OCI-M2 (cell line): Measurements from ENCODE around the gene NUP210L.
A peak's percentile ranks its signal among the peaks of the same experiment; 100 is the strongest.

Experiments
- DNase-seq: peaks from one replicate; lab custom pipeline; 2025; ENCODE audit not compliant: unreplicated experiment; lab: John Stamatoyannopoulos, UW

Gene NUP210L

DNA sequence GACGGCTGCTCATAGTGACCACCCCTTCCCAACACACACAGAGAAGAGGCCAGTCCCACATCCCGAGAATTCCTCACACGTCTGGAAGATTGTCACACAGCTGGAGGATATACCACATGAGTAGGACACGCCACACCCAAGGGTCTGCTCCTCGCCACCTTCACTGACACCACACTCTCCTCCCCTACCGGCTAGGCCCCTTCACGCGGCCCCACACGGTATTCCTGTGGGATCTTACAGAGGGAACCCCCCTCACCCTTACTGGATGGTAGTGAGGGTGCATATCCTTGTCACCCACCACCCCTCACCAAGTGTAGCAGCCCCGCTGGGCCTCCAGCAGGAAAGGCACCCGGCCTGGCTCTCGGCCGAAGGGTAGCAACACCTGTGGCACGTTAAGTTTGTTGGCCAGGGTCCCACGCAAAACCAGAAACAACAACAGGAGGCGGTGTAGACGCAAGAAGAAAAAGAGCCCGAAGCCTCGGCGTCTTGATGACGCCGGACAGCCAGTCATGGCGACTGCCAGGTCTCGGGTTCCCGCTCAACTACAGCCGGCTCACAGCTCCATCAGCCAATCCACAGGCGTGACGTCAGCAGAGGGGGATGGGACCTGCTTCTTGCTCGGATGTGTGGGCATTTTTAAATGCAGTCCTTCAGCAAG lies at the start of gene NUP210L:
NUP210L (minus strand) TSS at position 540 of the 658 bp plus-strand sequence.
- DNase-seq: no peak

DNA sequence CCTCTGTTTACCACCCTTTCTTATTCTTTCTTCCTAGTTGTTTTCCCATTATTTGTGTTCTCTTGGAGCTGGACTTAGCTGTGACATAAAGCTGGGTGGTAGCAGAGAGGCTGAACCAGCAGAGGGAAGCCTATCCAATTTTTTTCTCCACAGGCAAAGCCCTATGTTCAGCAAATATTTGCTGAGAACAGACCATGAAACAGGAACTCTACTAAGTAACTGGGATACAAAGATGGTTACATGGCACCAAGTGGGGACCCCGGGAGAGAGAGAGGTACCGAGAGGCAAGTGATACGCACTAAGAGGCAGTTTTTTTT lies 44.6 kb upstream of the NUP210L start:
- DNase-seq: no peak

DNA sequence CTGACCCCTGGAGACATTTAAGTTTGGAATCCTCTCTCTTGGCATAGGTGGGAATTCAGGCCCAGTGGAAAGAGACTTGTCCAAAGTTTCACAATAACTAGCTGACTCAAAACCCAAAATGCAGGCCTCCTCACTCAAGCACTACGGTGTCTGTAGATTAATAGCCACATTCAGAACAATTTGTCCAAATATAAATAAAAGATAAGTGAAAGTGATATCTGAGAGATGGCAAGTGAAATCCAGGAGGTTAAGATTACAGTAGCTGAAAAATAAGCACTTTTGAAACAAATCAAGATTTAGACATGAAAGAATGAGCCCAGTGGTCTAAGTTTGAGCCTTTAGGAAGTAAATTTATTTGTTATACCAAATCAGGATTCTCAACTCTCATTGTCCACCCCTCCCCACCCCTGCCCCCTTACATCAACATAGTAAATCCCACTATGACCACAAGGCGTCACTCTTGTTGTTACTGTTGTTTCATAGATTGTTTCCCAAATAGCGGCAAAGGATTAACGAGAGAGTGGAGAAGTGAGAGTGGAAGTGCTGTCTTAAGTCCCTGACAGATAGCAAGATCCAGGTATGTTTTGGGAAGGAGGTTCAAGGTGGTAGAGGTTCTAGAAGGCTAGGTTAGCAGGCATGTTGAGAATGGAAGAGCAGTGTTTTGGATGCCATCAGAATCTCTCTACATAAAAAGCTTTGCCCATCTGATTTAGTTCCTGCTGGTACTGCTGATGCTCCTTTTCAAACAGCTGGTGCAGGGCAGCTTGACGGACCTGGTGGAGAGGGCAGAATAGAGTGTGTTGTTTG lies 44.1 kb upstream of the NUP210L start:
- DNase-seq: no peak

DNA sequence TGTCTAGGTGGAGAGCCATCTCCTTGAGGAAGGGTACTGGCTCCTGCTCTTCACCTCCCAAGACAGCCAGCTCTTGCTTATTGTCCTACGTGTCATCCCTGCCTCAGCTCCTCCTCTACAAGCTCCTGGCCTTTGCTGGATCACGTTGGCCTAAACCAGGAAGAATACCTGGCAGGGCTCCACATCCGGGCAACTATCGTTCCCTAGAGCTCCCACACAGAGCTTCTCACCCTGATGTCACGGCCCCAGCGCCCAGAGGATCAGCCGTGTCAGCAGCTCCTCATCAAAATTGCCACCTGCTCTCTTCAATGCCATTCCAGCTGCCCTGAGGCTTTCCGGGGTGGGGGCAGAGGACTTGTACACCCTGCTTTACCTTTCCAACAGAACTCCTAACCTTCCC lies 38.9 kb upstream of the NUP210L start:
- no peak for DNase-seq

DNA sequence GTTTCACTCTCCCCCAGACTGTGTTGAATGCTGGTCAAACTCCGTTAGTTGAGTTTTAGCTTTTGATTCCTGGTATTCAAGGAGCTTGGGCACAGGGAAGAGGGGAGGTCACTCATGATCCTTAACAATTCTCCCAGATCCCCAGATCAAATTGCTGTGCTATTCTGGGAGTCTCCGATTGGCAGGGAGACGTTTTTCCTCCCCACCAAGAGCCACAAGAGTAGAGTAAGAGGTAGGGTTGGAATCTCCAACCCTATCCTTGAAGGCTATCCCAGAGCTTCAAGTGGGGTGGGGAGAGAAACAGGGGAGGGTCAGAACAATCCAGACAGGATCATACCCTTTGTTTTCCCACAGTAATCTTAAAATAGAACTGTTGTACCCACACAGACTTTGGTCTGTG lies 37.6 kb upstream of the NUP210L start:
- no peak for DNase-seq

DNA sequence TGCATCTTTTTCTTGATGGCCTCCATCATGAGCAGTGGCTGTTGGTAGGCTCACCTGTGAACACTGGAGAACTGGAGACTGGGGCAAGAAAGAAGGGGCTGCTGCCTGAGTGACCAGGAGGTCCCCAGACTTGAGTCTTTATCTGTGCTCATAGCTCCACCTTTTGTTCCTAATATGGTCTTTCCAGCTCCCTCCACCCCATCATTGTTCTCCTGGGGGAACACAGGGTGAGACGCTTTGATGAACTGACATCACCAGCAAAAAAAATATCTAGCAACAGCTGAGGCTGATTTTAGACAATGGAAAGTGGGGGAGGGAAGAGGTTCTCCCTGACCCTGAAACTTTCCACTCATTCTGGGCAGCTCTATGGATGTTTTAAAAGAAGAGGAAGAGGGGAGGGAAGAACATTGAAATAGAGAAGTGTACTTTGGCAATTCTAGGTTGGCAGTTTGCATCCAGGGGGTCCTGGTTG lies 37.2 kb upstream of the NUP210L start, which contains the start of gene TPM3:
TPM3 (minus strand) TSS at position 111 of the 472 bp plus-strand sequence; CDS start at position 29, 82 bp downstream.
- DNase-seq: no peak

DNA sequence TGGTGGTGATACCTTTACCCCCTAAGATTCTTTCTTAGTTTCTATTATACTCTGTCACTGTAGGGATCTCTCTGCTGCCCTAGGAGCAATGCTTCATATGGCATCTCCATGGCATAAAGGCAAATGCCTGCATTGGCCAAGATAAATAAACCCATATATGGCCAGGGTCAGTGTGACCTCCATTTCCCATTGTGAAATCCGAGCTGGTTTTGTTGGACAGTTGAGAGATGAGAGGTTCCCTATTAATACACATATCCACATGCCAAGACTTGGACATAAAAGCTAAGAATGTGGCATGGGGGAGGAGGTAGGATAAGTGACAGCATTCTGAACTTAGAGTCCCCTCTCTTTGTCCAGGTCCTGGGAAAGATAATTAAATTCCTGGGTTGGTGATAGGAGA lies 35.7 kb upstream of the NUP210L start:
- DNase-seq: no peak

DNA sequence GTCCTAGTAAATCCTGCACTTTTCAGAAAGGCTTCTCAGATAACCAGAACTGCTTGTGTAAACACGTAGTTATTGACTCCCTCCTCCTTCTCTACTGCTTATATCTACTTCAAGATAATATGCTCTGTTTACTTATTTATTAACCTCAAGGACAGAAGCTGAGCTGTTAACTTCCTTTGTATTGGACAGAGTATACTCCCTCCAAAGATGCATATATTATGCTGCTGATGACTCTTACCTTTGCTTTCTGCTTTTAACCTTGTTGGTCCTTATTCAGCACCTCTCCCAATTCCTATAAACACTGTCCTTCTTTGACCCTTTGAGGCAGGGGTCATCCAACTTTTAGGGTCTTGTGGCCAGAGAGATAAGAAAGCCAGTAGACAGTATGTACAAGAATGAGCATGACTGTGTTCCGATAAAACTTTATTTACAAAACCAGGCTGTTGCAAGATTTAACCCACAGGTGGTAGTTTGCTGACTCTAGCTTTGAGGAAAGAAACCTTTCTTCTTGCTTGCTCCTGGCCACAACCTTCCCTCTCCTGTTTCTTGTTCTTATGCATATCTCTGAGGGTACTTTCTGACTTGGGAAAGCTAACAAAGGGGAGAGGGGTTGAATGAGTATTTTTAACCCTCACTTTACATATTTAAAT lies 32.1 kb upstream of the NUP210L start:
- no peak for DNase-seq

DNA sequence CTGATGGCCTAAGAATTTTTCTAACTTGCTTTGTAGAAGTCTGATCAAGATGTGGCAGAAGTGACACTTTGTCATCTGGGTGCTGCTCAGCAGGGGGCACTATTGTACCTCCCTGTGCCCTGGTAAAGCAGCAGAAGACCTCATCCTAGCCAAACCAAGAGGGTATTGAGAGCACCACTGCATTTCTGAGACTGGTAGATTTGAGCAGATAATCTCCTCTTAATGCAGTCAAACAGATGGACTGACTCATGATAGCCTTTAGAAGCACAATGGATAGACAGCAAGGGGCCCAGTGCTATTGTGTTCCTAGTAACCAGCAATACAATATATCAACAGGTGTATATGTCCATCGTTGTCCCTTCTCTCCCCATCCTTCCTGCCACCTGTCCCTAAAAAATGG lies 31.3 kb upstream of the NUP210L start:
- DNase-seq: no peak

DNA sequence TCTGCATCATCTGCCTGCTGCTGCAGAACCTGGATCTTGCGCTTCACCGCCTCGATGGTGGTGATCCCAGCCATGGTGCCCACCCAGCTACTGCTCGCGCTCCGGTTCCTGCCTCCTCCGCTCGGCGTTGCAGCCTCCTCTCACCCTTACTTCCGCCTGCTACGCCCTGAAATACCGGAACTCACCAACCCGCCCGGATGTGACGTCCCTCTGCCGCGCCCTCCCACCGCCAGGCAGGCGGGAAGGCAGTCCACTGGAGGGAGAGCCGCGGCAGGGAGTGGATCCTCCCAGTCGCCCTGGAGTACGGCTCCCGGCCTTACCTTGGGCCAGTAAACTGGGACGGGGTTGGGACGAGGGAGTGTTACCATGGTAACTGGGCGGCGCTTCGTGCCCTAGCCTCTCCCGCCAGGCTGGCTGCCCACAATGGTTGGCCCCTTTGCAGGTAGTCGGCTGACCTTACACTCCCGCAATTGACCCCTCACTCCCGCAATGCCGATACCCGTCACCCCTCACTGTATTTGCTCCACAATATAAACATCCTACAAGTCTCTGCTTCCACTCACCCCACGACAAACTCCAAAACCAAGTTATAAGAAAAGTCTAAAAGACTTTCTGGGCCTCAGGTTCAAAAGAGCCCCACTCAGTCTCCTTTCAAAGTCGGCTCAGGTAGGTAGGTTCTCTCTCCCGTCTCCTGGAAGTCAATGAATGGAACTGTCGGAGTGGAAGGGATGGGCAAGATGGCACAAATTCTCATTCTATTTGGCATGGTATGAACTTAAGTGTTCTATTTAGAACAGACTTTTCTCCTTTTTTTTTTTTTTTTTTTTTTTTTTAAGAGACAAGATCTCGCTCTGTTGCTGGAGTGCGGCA lies 28.4 kb upstream of the NUP210L start:
- peak; percentile 68 for DNase-seq

DNA sequence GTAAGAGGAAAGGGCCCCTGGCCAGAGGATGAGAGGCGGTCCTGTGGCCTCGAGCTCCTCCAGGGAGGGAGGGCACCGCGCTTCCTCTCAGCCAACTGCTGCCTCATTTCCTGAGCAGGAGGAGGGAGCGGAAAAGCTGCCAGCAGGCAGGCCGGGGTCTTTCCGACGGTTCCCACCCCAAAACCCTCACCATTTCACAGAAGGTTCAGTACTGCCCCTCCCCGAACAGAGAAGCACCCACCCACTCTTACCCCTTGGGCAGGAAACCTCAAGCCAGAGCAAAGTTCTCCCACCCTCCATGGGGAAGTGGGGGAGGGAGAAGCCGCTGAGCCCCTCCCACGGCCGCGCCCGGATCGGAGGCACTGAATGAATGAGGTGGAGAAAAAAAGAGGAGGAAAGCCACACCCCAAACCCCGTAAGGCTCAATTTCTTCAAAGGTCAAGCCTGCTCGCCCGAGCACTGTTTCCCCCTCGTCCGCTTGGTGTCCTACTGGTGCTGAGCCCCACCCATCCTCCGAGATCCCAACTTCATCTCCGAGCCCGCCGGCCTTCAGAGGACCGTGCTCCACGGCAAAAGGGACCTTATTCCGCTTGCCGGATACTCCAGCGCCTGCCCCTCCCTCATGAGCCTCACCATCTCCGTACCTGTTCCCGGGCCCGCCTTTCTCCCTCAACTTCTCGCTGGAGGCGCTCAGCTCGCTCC lies 27.6 kb upstream of the NUP210L start:
- no peak for DNase-seq

DNA sequence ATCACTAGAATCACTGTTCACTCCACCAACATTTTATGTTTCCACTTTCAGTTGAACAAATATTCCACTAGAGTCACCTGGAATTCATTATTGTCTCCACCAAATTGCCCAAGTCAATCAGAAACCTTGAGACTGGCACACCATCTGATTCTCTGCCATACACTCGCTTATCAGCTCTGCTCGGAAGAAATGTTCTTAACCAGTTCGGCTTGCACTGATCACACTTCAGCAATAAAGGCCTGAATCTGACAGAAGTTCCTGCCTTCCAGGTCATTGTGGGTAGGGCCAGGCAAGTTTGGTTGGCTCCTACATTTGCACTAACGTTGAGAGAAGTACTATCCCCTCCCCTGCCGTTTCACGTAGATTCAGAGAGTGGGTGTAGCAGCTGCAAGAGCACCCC lies 27.1 kb upstream of the NUP210L start:
- no peak for DNase-seq

DNA sequence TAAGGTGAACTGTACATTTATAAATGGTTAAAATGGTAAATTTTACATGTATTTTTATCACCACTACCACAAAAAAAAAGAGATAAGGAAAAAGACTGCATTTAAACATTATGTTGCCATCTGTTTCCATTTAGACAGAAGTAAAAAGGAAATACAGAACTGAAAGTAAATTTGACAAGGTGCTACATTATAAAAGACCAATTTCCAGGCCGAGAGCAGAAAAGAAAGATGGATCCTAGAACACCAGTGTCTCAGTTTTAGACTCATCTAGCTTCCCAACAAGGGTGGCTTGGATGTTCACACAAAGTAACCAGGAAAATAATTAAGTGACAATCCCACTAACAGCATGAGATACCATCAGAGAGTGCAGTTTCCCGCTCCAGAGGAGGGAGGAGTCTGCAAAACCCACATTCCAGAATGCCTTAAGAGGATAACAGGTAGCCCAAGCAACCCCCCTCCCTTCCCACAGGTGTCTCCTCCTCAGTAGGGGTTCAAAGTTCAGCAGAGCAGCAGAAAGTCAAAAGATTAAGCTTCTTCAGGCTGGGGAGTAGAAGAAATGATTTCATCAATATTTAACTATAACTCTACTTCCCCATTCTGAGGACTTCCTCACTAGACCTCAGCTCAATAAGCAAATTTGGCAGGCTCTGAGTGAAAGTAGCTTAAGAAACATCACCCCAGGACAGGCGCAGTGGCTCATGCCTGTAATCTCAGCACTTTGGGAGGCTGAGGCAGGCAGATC lies 25.2 kb upstream of the NUP210L start:
- no peak for DNase-seq

DNA sequence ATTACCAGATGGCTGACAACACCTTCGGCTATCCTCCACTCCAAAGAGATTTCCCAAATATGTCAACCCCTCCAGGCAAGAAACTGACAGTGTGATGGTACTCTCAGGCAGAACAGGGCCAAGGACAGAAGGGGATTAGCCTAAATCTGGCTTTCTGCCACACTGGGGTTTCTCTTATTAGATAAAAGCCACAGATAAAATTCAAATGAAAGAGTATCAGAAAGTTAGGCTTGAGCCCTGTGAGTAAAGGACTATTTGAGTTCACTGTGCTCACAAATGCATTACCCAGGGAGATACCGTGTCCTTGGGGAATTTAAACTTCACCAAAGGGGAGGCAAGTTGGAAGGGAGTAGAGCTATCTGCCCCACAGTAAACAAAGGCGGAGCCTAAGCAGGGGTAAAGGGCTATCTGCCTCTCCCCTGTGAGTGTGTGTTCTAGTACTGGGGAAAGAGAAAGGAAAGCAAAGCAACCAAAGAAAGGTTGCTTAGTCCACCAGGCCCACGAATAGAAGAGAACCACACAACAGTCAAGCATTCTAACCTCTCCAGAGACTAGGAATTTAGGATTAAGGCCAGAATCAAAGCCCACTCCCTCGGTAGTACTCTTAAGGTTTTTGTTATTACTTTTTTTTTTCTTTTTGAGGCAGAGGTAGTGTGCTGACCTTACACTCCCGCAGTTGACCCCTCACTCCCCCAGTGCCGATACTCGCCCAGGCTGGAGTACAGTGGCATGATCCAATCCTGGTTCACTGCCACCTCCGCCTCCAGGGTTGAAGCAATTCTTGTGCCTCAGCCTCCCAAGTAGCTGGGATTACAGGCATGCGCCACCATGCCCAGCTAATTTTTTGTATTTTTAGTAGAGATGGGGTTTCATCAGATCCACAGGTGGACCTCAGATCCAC lies 24.3 kb upstream of the NUP210L start:
- DNase-seq: no peak

DNA sequence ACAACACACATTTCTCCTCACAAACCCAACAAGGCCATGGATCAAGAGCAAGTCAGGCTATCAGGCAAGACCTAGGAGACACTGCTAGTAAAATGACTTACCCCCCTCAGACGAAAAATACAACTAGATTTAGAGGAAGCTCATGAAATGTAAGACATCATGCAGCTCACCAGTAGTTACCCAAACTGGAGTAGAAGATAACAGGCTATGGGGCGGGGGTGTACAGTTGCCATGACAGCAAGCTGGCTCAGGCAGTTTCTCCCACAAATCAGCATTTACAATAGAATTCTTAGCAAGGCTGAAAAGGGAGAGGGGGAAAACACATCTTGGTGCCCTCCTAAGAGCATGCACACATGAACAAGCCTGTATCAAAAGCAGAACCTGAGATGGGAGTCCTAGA lies 23.1 kb upstream of the NUP210L start:
- DNase-seq: peak; percentile 27

DNA sequence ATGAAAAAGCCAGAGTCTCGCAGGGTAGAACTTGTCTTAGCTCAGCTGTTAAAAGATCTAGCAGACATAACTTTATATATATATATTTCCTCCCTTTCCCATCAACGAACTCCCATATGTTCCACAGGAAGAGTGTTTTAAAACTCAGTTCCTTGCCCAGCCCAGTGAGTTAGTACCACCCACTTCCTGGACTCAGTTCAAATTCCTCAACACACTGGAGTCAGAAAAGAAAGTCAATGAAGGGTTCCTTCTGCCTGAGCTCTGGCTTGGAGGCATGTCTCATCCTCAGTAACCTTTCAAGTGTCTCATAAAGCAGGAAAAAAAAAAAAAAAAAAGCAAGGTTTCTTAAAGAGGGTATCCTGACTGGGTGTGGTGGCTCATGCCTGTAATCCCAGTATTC lies 21.5 kb upstream of the NUP210L start:
- no peak for DNase-seq

DNA sequence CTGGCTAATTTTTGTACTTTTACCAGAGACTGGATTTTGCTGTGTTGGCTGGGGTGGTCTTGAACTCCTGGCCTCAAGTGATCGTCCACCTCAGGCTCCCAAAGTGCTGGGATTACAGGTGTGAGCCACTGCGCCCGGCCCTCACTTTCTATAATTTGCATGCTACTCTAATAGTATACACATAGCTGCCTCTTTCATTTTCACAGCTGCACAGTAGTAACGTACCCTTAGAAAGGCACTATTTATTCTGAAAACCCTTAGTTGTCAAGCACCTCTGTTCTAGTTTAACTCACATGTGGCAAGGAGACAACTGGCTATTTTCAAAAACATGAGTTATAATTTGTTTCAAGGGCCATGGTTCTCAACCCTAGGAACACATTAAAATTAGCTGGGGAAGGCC lies 19.8 kb upstream of the NUP210L start:
- DNase-seq: no peak

DNA sequence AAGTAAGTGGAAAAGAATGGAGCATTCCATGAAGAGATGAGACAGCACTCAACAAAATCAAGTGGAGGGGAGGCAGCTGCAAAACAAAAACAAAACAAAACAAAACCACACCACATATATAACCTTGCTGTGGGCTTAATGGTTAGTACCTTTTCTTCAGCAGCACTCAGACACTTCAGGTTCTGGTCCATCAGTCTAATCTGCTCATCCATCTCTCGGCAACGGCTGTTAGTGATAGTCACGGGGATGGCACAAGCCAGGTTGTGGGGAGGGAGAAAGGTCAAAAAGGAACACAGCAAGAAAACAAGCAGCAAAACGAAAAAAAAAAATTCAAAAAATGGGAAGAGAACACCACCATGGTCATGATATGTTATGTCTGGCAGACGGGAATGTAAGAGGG lies 17.0 kb upstream of the NUP210L start:
- no peak for DNase-seq

DNA sequence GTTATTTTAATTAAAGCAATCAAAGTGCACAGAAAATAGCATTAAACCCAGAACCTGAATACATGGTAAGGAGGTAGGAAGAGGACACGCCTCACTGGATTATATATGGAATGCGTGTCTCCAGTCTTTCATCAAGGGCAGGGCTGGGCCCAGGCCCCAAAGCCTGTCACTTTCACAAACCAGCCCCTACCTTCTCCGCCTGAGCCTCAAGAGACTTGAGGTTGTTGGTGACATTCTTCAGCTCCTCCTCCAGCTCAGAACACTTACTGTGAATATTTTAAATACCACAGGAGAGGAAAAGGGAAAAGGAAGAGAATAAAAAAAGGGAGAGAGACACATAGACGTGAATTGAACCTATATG lies 16.3 kb upstream of the NUP210L start:
- DNase-seq: no peak
